Smooth muscle cell of the umbilical artery (primary cell): ENCODE results near the gene ABCB7. TPM values are rescaled to one million over a fixed set of nuclear protein-coding genes. Genes with fewer than 3 reads are reported as not detected.

Experiments used
- total RNA-seq: library from RNA; depleted of rRNA; stranded (reverse); fragments of >200 nt; gene quantifications from 2 replicates; pipeline ENCODE4 v1.2.3, GENCODE V29; 2014

The ABCB7 gene
- 17.5 and 19.0 TPM in 2 replicates for total RNA-seq

GRCh38 chrX:75155827-75156525, at the start of gene ABCB7:
ABCB7 (minus strand) TSS chrX:75156283; CDS start chrX:75156272, 11 bp downstream.

Other genes with a start within 250 kb of the ABCB7 start
- under 0.01 TPM in 2 replicates for gene NEXMIF, start 230.8 kb downstream of the ABCB7 start, total RNA-seq
- gene UPRT, start 117.8 kb upstream of the ABCB7 start, total RNA-seq: 14.3 and 16.8 TPM in 2 replicates